Activated naive CD8-positive, alpha-beta T cell treated with anti-CD3 and anti-CD28 coated beads for 36 hours (primary cell): ENCODE data around the gene SELENOF. TPM values are rescaled to one million over a fixed set of nuclear protein-coding genes. Genes with fewer than 3 reads are reported as not detected.

Experiments
- DNase-seq: peaks from one replicate; pipeline ENCODE4 v3.0.0; 2021
- H3K27ac Mint-ChIP-seq: one replicate; pipeline ENCODE4 v1.8.0; 2022; ENCODE audit warnings: mild to moderate bottlenecking, moderate library complexity, mixed read lengths
- H3K27me3 Mint-ChIP-seq: one replicate; pipeline ENCODE4 v1.8.0; 2022; ENCODE audit warnings: mild to moderate bottlenecking, mixed read lengths
- H3K36me3 Mint-ChIP-seq: one replicate; pipeline ENCODE4 v1.8.0; 2021; ENCODE audit warnings: mild to moderate bottlenecking, mixed read lengths
- H3K4me1 Mint-ChIP-seq: one replicate; pipeline ENCODE4 v1.8.0; 2021; ENCODE audit warnings: mixed read lengths
- H3K4me3 Mint-ChIP-seq: one replicate; pipeline ENCODE4 v1.8.0; 2022; ENCODE audit warnings: mild to moderate bottlenecking, moderate library complexity, mixed read lengths
- H3K9me3 Mint-ChIP-seq: one replicate; pipeline ENCODE4 v1.8.0; 2022; ENCODE audit warnings: mixed read lengths
- total RNA-seq, 2 experiments: library from RNA; stranded (reverse); gene quantifications; one replicate each; pipeline ENCODE4 v1.2.3, GENCODE V29; 2021

Gene SELENOF
- 100 to 1,000 TPM; 139 to 142 TPM for total RNA-seq

DNA sequence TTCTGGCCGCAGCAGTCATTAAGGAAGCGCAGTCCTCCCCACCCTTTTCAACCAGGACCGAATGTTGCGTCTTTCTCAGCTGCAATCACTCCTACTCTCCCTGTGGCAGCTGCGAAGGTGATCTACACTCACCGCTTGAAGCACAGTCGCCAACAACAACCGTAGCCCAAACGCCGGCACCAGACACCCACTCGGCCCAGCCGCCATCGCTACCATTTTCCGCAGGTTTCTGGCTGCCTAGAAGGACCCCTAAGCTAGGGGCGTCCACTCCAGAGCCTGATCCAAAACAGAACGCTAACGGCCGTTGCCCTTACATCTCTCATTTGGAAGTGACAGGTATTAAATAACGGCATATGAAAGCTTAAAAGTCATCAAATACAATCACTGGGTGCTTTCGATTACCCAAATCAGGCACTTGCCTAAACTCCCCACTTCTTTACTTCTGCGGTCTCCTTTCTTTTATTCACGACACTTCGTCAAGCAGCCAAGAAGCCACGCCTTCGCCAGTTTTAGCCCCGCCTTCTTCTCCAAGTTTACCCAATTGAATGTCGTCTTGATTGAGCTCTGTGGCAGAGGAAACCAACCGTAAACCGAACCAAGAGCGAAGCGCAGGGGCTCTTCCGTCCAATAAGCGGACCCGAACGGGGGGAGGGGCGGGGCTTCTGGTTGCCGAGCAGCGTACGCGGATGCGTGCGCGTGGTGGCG is at the start of gene SELENOF:
Gene SELENOF (minus strand): TSS at position 231 of the 705 bp plus-strand sequence. CDS start 15 bp downstream, at position 216.
- no peaks in the 10 kb centered on the region for H3K9me3 Mint-ChIP-seq
- H3K27me3 Mint-ChIP-seq = no peaks in the 10 kb centered on the region
- DNase-seq = peak; percentile 97
- H3K4me1 Mint-ChIP-seq = peaks cover 41% of the 10 kb centered on the region
- peaks cover 34% of the 10 kb centered on the region for H3K36me3 Mint-ChIP-seq
- H3K27ac Mint-ChIP-seq = no peak within 1 kb of the TSS
- no peak within 1 kb of the TSS for H3K4me3 Mint-ChIP-seq

DNA sequence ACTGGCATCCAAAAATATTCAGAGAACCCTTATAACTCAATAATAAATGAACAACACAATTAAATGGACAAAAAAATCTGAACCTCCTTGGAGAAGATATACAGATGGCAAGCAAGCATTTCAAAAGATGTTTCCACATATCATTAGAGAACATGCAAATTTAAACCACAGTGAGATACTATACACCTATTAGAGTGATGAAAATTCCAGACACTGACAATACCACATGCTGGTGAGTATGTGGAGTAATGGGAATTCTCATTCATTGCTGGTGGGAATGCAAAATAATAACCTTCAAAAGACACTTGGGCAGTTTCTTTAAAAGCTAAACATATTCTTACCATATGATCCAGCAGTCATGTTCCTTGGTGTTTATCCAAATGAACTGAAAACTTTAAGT is 46.6 kb upstream of the SELENOF start:
- Mint-ChIP-seq H3K9me3 (no peaks in the 10 kb centered on the region), H3K4me3 (no peak overlapping the region), H3K4me1 (no peaks in the 10 kb centered on the region), H3K27ac (no peak overlapping the region), H3K27me3 (no peaks in the 10 kb centered on the region), H3K36me3 (peaks cover 4% of the 10 kb centered on the region)
- DNase-seq = no peak

DNA sequence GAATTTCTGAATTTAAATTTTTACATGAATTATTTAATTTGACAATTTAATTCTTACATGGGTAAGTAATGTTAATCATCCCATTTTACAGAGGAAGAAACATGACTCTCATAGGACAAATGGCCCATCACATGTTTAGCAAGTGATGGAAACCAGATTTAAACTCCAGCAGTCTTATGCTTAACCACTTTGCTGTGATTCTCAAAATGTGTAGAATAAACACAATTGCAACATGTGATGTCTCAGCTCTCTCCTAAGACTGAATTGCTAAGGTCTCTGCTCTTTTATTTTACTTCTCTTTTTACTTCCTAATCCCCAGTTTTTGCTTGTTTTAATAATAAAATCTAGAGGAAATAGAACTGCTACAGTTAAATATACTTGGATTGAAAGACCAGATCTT is 43.3 kb upstream of the SELENOF start:
- Mint-ChIP-seq H3K9me3 (no peaks in the 10 kb centered on the region), H3K36me3 (no peaks in the 10 kb centered on the region), H3K27ac (no peak overlapping the region), H3K4me3 (no peak overlapping the region), H3K27me3 (no peaks in the 10 kb centered on the region), H3K4me1 (peaks cover 8% of the 10 kb centered on the region)
- DNase-seq = no peak

- H3K4me3 Mint-ChIP-seq = no peak overlapping the region
- no peak overlapping the region for H3K27ac Mint-ChIP-seq
- H3K9me3 Mint-ChIP-seq = no peaks in the 10 kb centered on the region
- no peaks in the 10 kb centered on the region for H3K36me3 Mint-ChIP-seq
- DNase-seq = no peak
- no peaks in the 10 kb centered on the region for H3K27me3 Mint-ChIP-seq
- peaks cover 8% of the 10 kb centered on the region for H3K4me1 Mint-ChIP-seq
Observed at GRCh38 chr1:86956221-86956620, 42.3 kb upstream of the SELENOF start.

DNA sequence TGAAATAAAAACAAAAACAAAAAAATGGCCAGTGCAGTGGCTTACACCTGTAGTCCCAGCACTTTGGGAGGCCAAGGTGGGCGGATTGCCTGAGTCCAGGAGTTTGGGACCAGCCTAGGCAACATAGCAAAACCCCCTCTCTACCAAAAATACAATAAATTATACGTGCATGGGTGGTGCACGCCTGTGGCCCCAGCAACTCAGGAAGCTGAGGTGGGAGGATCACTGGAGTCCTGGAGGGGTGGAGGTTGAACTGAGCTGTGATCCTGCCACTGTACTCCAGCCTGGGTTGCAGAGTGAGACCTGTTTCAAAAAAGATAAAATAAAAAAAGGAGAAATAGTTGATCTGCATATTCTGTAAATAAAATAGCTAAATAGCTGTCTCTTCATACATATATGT is 41.8 kb upstream of the SELENOF start:
- Mint-ChIP-seq H3K36me3 (no peaks in the 10 kb centered on the region), H3K27me3 (no peaks in the 10 kb centered on the region), H3K9me3 (no peaks in the 10 kb centered on the region), H3K27ac (no peak overlapping the region), H3K4me1 (peaks cover 8% of the 10 kb centered on the region), H3K4me3 (no peak overlapping the region)
- no peak for DNase-seq

- Mint-ChIP-seq H3K4me3 (no peak overlapping the region), H3K4me1 (peaks cover 14% of the 10 kb centered on the region), H3K27ac (no peak overlapping the region), H3K36me3 (no peaks in the 10 kb centered on the region), H3K9me3 (no peaks in the 10 kb centered on the region), H3K27me3 (no peaks in the 10 kb centered on the region)
- no peak for DNase-seq
Observed at GRCh38 chr1:86953167-86953566, 39.2 kb upstream of the SELENOF start.

DNA sequence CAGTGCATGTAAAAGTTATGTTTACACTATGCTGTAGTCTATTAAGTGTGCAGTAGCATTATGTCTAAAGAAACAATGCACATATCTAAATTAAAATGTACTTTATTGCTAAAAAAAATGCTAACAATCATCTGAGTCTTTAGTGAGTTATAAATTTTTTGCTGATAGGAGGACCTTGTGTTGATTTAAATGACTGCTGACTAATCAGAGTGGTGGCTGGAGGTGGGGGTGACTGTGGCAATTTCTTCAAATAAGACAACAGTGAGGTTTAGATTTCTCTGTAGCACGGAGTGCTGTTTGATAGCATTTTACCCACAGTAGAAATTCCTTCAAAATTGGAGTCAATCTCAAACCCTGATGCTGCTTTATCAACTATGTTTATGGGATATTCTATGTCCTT is 37.5 kb upstream of the SELENOF start:
- DNase-seq = no peak
- Mint-ChIP-seq H3K36me3 (no peaks in the 10 kb centered on the region), H3K27ac (no peak overlapping the region), H3K9me3 (no peaks in the 10 kb centered on the region), H3K4me3 (no peak overlapping the region), H3K27me3 (no peaks in the 10 kb centered on the region), H3K4me1 (peaks cover 16% of the 10 kb centered on the region)

DNA sequence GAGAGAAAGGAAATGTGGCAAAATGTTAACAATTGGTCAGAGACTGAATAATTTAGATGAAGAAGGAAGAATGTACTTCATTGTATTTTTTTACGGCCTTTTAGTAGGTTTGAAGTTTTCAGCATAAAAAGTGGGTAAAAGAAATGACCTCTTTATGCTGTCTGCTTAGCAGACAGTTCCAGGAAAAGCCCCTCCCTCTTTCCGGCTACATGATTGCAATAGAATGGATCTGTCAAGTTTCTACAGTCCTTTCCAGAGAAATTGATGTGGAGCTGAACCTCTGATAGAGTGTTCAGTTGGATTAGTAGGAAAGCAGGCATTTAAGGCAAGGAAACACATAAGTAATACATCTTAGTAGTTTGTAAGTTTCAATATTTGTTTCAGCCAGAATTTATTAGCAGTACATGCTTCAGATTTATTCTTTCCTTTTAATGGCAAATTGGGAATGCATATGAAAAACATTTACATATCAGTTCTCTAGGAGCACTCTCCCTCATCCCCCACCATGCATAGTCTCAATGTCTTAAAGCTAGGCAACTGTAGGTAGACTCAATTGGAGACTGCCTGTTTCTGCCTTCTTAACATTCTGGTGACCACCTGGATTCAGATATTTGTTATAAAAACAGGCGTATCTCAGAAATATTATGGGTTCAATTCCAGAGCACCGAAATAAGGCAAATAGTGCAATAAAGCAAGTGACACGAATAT is 36.9 kb upstream of the SELENOF start:
- no peaks in the 10 kb centered on the region for H3K27me3 Mint-ChIP-seq
- no peak overlapping the region for H3K27ac Mint-ChIP-seq
- peaks cover 16% of the 10 kb centered on the region for H3K4me1 Mint-ChIP-seq
- no peaks in the 10 kb centered on the region for H3K9me3 Mint-ChIP-seq
- H3K36me3 Mint-ChIP-seq = no peaks in the 10 kb centered on the region
- DNase-seq = no peak
- H3K4me3 Mint-ChIP-seq = no peak overlapping the region

DNA sequence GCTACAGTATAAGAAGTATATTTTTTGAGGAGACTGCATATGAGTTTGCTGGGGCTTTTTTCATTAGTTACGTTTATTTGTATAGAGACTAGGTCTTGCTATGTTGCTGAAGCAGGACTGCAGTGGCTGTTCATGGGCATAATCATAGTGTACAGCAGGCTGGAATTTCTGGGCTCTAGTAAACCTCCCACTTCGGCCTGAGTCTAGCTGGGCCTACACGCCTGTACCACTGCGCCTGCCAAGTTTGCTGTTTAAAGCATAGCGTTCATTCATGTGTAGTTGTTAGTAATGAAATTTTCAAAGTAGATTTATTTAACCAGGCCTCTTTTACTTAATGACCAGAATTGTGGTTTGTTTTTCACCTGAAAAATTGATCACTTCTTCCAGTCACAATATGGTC is 34.3 kb upstream of the SELENOF start:
- Mint-ChIP-seq H3K27me3 (no peaks in the 10 kb centered on the region), H3K4me1 (peaks cover 14% of the 10 kb centered on the region), H3K4me3 (no peak overlapping the region), H3K36me3 (peaks cover 1% of the 10 kb centered on the region), H3K27ac (no peak overlapping the region), H3K9me3 (no peaks in the 10 kb centered on the region)
- no peak for DNase-seq

GRCh38 chr1:86942743-86943142 is 28.8 kb upstream of the SELENOF start:
- H3K27ac Mint-ChIP-seq = no peak overlapping the region
- no peak for DNase-seq
- no peak overlapping the region for H3K4me3 Mint-ChIP-seq
- no peaks in the 10 kb centered on the region for H3K27me3 Mint-ChIP-seq
- H3K4me1 Mint-ChIP-seq = peaks cover 12% of the 10 kb centered on the region
- peaks cover 1% of the 10 kb centered on the region for H3K36me3 Mint-ChIP-seq
- H3K9me3 Mint-ChIP-seq = no peaks in the 10 kb centered on the region

- Mint-ChIP-seq H3K27ac (no peak overlapping the region), H3K9me3 (no peaks in the 10 kb centered on the region)
Observed at GRCh38 chr1:86942042-86942441, 28.1 kb upstream of the SELENOF start.

DNA sequence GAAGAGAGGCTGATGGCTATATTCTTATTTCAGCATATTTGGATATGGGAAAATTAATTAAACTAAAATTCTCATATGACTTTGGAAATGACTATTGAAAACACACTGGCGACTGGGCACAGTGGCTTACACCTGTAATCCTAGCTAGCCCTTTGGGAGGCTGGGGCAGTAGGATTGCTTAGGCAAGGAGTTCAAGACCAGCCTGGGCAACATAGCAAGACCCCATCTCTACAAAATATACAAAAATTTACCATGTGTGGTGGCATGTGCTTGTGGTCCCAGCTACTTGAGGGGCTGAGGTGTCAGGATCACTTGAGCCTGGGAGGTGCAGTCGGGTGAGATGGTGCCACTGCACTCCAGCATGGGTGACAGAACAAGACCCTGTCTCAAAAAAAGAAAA is 26.7 kb upstream of the SELENOF start:
- no peak for DNase-seq
- Mint-ChIP-seq H3K27ac (no peak overlapping the region), H3K4me3 (no peak overlapping the region), H3K27me3 (no peaks in the 10 kb centered on the region), H3K36me3 (peaks cover 1% of the 10 kb centered on the region), H3K4me1 (peaks cover 10% of the 10 kb centered on the region), H3K9me3 (no peaks in the 10 kb centered on the region)

More at GRCh38 chr1:86942042-86942441, 28.1 kb upstream of the SELENOF start:
- DNase-seq = no peak
- Mint-ChIP-seq H3K36me3 (peaks cover 1% of the 10 kb centered on the region), H3K4me1 (peaks cover 12% of the 10 kb centered on the region), H3K27me3 (no peaks in the 10 kb centered on the region), H3K4me3 (no peak overlapping the region)

DNA sequence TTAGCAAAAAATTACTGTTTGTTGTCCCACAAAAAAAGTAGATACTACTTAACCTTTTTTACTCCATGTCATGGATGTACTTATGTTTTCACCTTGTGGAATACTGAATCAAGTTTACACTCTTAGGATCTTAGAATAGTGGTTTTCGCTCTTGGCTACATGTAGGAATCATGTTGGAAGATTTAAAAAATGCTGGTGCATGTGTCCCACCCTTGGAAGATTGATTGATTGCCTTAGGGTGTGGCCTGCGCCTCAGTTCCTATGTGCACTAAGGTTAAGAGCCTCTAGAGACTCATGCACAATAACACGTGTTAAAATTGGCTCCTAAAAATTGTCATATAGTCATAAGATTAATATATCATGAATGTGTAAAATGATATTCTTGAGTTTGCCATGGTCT is 25.5 kb upstream of the SELENOF start:
- no peaks in the 10 kb centered on the region for H3K9me3 Mint-ChIP-seq
- peaks cover 10% of the 10 kb centered on the region for H3K4me1 Mint-ChIP-seq
- no peak for DNase-seq
- no peaks in the 10 kb centered on the region for H3K27me3 Mint-ChIP-seq
- peaks cover 1% of the 10 kb centered on the region for H3K36me3 Mint-ChIP-seq
- H3K4me3 Mint-ChIP-seq = no peak overlapping the region
- no peak overlapping the region for H3K27ac Mint-ChIP-seq

GRCh38 chr1:86938855-86939254 is 24.9 kb upstream of the SELENOF start:
- Mint-ChIP-seq H3K27ac (no peak overlapping the region), H3K4me1 (peaks cover 16% of the 10 kb centered on the region), H3K36me3 (peaks cover 1% of the 10 kb centered on the region), H3K9me3 (no peaks in the 10 kb centered on the region), H3K4me3 (no peak overlapping the region), H3K27me3 (no peaks in the 10 kb centered on the region)
- no peak for DNase-seq

DNA sequence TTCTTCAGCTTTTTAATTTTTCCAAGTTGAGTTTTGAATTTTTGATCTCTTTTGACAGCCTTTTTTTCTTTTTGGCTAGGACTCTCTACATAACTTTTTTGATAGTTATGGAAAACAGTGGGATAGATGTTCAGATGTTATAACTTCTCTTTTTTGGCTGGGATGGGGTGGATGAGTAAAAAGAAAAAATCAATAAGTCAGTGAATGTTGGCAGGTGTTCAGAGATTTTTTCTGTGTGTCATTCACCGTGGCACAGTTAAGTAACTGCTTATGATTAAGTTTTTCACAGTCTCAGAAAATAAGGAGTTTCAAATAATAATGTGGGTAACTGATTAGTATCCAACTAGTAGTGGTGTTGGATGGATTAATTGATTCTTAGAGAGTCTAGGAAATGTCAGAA is 24.5 kb upstream of the SELENOF start:
- H3K27ac Mint-ChIP-seq = no peak overlapping the region
- no peak overlapping the region for H3K4me3 Mint-ChIP-seq
- no peaks in the 10 kb centered on the region for H3K9me3 Mint-ChIP-seq
- DNase-seq = no peak
- H3K4me1 Mint-ChIP-seq = peaks cover 20% of the 10 kb centered on the region
- H3K27me3 Mint-ChIP-seq = no peaks in the 10 kb centered on the region
- peaks cover 1% of the 10 kb centered on the region for H3K36me3 Mint-ChIP-seq
